Activated CD4-positive, alpha-beta T cell treated with anti-CD3 and anti-CD28 coated beads, Interleukin-10, Interleukin-2, amounts not matched to agents 100 ng/mL and 50 ng/mL, durations not matched to agents 16 hours and 8 hours (primary cell): ENCODE results near the gene CFI.
"Not testable (repeated sequence)": the region's sequence is repeated elsewhere in the genome, so short reads cannot be mapped to it uniquely, and the experiment has no call there.

ENCODE experiments used
- DNase-seq: peaks from one replicate; pipeline ENCODE4 v3.0.0-alpha.2; 2020

The CFI gene

GRCh38 chr4:109795059-109795458 lies 6.7 kb downstream of the CFI start:
- no peak for DNase-seq

GRCh38 chr4:109787807-109788206 lies 14.0 kb downstream of the CFI start:
- DNase-seq = no peak

- DNase-seq = no peak
Observed at GRCh38 chr4:109786846-109787245, 15.0 kb downstream of the CFI start.

- not testable (repeated sequence) for DNase-seq
Observed at GRCh38 chr4:109782092-109782491, 19.7 kb downstream of the CFI start.

- no peak for DNase-seq
Observed at GRCh38 chr4:109764789-109765402, 36.9 kb downstream of the CFI start.

GRCh38 chr4:109764376-109764775 lies 37.4 kb downstream of the CFI start:
- no peak for DNase-seq

- peak; percentile 45 for DNase-seq
Observed at GRCh38 chr4:109760682-109761081, 41.1 kb downstream of the CFI start.

- no peak for DNase-seq
Observed at GRCh38 chr4:109755656-109756055, 46.1 kb downstream of the CFI start.

GRCh38 chr4:109754093-109754857 lies 47.5 kb downstream of the CFI start:
- DNase-seq = no peak

GRCh38 chr4:109752525-109752924 lies 49.3 kb downstream of the CFI start:
- no peak for DNase-seq

GRCh38 chr4:109751852-109752251 lies 49.9 kb downstream of the CFI start:
- no peak for DNase-seq

GRCh38 chr4:109750652-109751244 lies 51.1 kb downstream of the CFI start:
- DNase-seq = no peak

GRCh38 chr4:109749388-109750082 lies 52.3 kb downstream of the CFI start:
- DNase-seq = no peak

- DNase-seq = no peak
Observed at GRCh38 chr4:109748114-109748513, 53.7 kb downstream of the CFI start.

- DNase-seq = no peak
Observed at GRCh38 chr4:109746728-109747127, 55.1 kb downstream of the CFI start.

- DNase-seq = no peak
Observed at GRCh38 chr4:109745830-109746229, 56.0 kb downstream of the CFI start.

- no peak for DNase-seq
Observed at GRCh38 chr4:109739547-109739946, 62.3 kb downstream of the CFI start.

- DNase-seq = no peak
Observed at GRCh38 chr4:109738104-109738872, 63.5 kb downstream of the CFI start.

GRCh38 chr4:109735566-109736365 lies 66.0 kb downstream of the CFI start:
- DNase-seq = no peak

- DNase-seq = no peak
Observed at GRCh38 chr4:109733728-109734127, 68.1 kb downstream of the CFI start.

GRCh38 chr4:109730619-109731545 lies 70.9 kb downstream of the CFI start:
- no peak for DNase-seq
